GM12865 (cell line): Measurements from ENCODE around the gene SLC5A4.

Experiments
- DNase-seq: peaks from one replicate; pipeline ENCODE4 v3.0.0; 2010; ENCODE audit warnings: low read depth
- H3K4me3 ChIP-seq: 2 replicates; pipeline ENCODE4 v1.5.1; 2011; ENCODE audit warnings: mild to moderate bottlenecking, low read depth, low read length, control low read depth
- TF ChIP-seq, protein P1 (sequence below): IDR thresholded peaks from 2 replicates; pipeline ENCODE4 v1.5.1; 2011; ENCODE audit warnings: low read length, control low read depth, low read depth, inconsistent platforms; ENCODE audit not compliant: insufficient read depth; ENCODE audit errors: missing control alignments

SLC5A4 gene

DNA sequence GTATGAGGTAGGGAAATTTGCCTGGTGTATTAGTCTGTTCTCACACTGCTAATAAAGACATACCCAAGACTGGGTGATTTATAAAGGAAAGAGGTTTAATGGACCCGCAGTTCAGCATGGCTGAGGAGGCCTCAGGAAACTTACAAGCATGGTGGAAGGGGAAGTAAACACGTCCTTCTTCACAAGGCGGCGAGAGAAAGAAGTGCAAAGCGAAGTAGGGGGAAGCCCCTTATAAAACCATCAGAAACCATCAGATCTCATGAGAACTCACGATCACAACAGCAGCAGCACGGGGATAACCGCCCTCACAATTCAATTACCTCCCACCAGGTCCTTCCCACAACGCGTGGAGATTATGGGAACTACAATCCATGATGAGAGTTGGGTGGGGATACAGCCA lies 38.2 kb downstream of the SLC5A4 start:
- TF ChIP-seq, protein P1, sequence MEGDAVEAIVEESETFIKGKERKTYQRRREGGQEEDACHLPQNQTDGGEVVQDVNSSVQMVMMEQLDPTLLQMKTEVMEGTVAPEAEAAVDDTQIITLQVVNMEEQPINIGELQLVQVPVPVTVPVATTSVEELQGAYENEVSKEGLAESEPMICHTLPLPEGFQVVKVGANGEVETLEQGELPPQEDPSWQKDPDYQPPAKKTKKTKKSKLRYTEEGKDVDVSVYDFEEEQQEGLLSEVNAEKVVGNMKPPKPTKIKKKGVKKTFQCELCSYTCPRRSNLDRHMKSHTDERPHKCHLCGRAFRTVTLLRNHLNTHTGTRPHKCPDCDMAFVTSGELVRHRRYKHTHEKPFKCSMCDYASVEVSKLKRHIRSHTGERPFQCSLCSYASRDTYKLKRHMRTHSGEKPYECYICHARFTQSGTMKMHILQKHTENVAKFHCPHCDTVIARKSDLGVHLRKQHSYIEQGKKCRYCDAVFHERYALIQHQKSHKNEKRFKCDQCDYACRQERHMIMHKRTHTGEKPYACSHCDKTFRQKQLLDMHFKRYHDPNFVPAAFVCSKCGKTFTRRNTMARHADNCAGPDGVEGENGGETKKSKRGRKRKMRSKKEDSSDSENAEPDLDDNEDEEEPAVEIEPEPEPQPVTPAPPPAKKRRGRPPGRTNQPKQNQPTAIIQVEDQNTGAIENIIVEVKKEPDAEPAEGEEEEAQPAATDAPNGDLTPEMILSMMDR = no peak
- no peak for DNase-seq
- no peak overlapping the region for H3K4me3 ChIP-seq

DNA sequence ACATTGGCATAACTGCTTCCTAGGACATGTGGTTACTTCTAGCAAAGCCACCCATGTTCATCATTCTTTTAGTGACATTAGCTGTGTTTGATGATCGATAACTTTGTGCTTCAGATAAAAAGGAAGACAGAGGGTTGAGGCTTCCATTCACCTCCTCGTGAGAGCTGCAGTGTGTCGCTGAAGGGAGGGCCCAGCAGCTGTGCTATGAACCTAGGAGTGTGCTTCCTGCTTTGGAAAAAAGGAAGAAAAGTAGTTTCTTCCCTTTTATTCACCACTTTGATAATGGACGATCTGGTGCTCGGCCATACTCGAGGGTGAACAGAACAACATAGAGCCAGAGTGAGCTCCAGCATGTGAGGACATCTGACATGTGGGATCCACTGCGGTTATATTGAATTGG lies 44.1 kb downstream of the SLC5A4 start:
- H3K4me3 ChIP-seq = no peak overlapping the region
- no peak for DNase-seq
- TF ChIP-seq, protein P1 = no peak

GRCh38 chr22:32208681-32209080 lies 46.5 kb downstream of the SLC5A4 start:
- DNase-seq = no peak
- TF ChIP-seq, protein P1 = no peak
- H3K4me3 ChIP-seq = no peak overlapping the region

DNA sequence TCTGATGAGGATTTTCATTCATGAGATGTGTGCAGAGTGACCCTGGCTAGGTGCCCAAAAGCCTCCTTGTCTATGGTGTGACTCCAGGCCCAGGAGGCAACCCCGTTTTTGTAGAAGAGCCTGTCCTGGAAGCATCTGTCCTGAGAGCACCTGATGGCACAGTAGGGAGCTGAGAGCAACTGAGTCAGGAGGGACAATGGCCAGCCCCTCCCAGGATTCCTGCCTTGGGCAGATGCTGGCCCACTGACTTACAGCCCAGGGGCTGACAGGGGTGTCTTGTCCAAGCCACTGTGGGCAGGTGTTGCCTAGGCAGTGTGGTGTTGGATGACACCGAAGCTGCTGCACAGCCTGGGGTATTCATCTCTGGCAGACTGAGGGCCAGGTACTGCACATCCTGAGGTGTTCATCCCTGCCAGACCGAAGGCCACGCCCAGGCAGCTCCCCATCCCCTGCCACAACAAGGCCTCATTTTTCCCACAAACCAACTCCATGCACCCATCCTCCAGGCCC lies 47.1 kb downstream of the SLC5A4 start:
- DNase-seq = no peak
- TF ChIP-seq, protein P1 = no peak
- H3K4me3 ChIP-seq = no peak overlapping the region

- TF ChIP-seq, protein P1 = peak; percentile 67
- DNase-seq = peak; percentile 54
- no peak overlapping the region for H3K4me3 ChIP-seq
These were observed 48.1 kb downstream of the SLC5A4 start for GRCh38 chr22:32206774-32207758.

GRCh38 chr22:32205974-32206773 lies 49.0 kb downstream of the SLC5A4 start:
- TF ChIP-seq, protein P1 = peak; percentile 4
- no peak for DNase-seq
- no peak overlapping the region for H3K4me3 ChIP-seq
